IMR-90 (cell line): ENCODE measurements around the gene TEX53. TPM values are rescaled to one million over a fixed set of nuclear protein-coding genes. Genes with fewer than 3 reads are reported as not detected.

Experiments used
- ATAC-seq: fragments of 200-7000 bp; cut with Tn5 transposase; 2 replicates; pipeline ENCODE4 v1.9.1; 2020; ENCODE audit warnings: low read depth, mild to moderate bottlenecking, moderate library complexity
- BruUV-seq: library from RNA; stranded (reverse); fragments of 400-500 nt; replicated peaks from 2 replicates; lab custom pipeline; 2021; lab: Mats Ljungman, UMichigan
- CTCF ChIA-PET: fragments of 300-600 bp; formaldehyde crosslinking; extraction: SDS; loops from one replicate; lab custom pipeline; 2021; ENCODE audit warnings: antibody characterized with exemption; lab: Yijun Ruan, JAX
- POLR2A ChIA-PET: fragments of 300-600 bp; sonication (Branson Sonifier 250); formaldehyde crosslinking; loops from one replicate; lab custom pipeline; 2022; ENCODE audit warnings: antibody characterized with exemption; ENCODE audit not compliant: unreplicated experiment; lab: Charles Lee
- DNase-seq: peaks from one replicate; pipeline ENCODE4 v3.0.0; 2013
- H2AFZ ChIP-seq: replicated peaks from 2 replicates; pipeline ENCODE3; 2013; ENCODE audit warnings: low read length, mild to moderate bottlenecking; ENCODE audit not compliant: poor library complexity
- H2AK5ac ChIP-seq: 2 replicates; pipeline ENCODE4 v1.6.1; 2013; ENCODE audit warnings: low read depth, low read length, inconsistent platforms
- H2AK9ac ChIP-seq: replicated peaks from 2 replicates; pipeline ENCODE3; 2013; ENCODE audit warnings: mild to moderate bottlenecking, low read depth, low read length, moderate library complexity; ENCODE audit not compliant: poor library complexity
- H2BK120ac ChIP-seq: 2 replicates; pipeline ENCODE4 v1.6.1; 2013; ENCODE audit warnings: low read depth, low read length, inconsistent platforms
- H2BK15ac ChIP-seq: 3 replicates; pipeline ENCODE4 v1.6.1; 2013; ENCODE audit warnings: low read depth, low read length, inconsistent platforms
- H2BK20ac ChIP-seq: 2 replicates; pipeline ENCODE4 v1.6.1; 2013; ENCODE audit warnings: low read depth, mild to moderate bottlenecking, inconsistent platforms, low read length, moderate library complexity
- H2BK5ac ChIP-seq: 2 replicates; pipeline ENCODE4 v1.6.1; 2013; ENCODE audit warnings: mild to moderate bottlenecking, low read depth, low read length, inconsistent platforms; ENCODE audit not compliant: poor library complexity, severe bottlenecking
- H3K14ac ChIP-seq: replicated peaks from 2 replicates; pipeline ENCODE4 v1.6.1; 2013; ENCODE audit warnings: low read depth, low read length, inconsistent platforms
- H3K18ac ChIP-seq: 2 replicates; pipeline ENCODE4 v1.6.1; 2013; ENCODE audit warnings: low read depth, low read length, control low read depth
- H3K23ac ChIP-seq: 2 replicates; pipeline ENCODE4 v1.6.1; 2013; ENCODE audit warnings: low read depth, low read length, inconsistent platforms
- H3K27ac ChIP-seq: 2 replicates; pipeline ENCODE4 v1.5.1; 2013; ENCODE audit warnings: mild to moderate bottlenecking, control low read depth, low read length; ENCODE audit not compliant: insufficient read depth
- H3K27me3 ChIP-seq: 2 replicates; pipeline ENCODE4 v1.6.1; 2013; ENCODE audit warnings: low read length; ENCODE audit not compliant: control insufficient read depth, insufficient read depth
- H3K36me3 ChIP-seq: 2 replicates; pipeline ENCODE4 v1.6.1; 2013; ENCODE audit warnings: low read length, mixed read lengths; ENCODE audit not compliant: control insufficient read depth, insufficient read depth
- H3K4ac ChIP-seq: 2 replicates; pipeline ENCODE4 v1.6.1; 2013; ENCODE audit warnings: low read depth, low read length, inconsistent platforms
- H3K4me1 ChIP-seq: 2 replicates; pipeline ENCODE4 v1.6.1; 2013; ENCODE audit warnings: low read length, mixed read lengths; ENCODE audit not compliant: control insufficient read depth, insufficient read depth
- H3K4me2 ChIP-seq: 2 replicates; pipeline ENCODE4 v1.6.1; 2013; ENCODE audit warnings: low read depth, mild to moderate bottlenecking, control low read depth, low read length, moderate library complexity
- H3K4me3 ChIP-seq: 2 replicates; pipeline ENCODE4 v1.5.1; 2013; ENCODE audit warnings: low read depth, mild to moderate bottlenecking, control low read depth, low read length, moderate library complexity; ENCODE audit not compliant: insufficient read depth
- H3K56ac ChIP-seq: 2 replicates; pipeline ENCODE4 v1.6.1; 2013; ENCODE audit warnings: low read length, inconsistent platforms; ENCODE audit not compliant: insufficient read depth; ENCODE audit errors: extremely low read depth
- H3K79me1 ChIP-seq, 2 experiments: 2 replicates each; pipeline ENCODE4 v1.6.1; 2013; ENCODE audit warnings: low read length in 2 of 2, inconsistent platforms in 1 of 2, low read depth in 1 of 2
- H3K9ac ChIP-seq: 2 replicates; pipeline ENCODE4 v1.6.1; 2013; ENCODE audit warnings: low read depth, low read length, control low read depth
- H3K9me1 ChIP-seq: 2 replicates; pipeline ENCODE4 v1.6.1; 2013; ENCODE audit warnings: low read length, inconsistent platforms; ENCODE audit not compliant: insufficient read depth
- H3K9me3 ChIP-seq: 2 replicates; pipeline ENCODE4 v1.6.1; 2013; ENCODE audit warnings: low read length; ENCODE audit not compliant: control insufficient read depth, insufficient read depth
- H4K20me1 ChIP-seq: 2 replicates; pipeline ENCODE4 v1.6.1; 2013; ENCODE audit warnings: low read length, inconsistent platforms; ENCODE audit not compliant: insufficient read depth
- H4K5ac ChIP-seq: 2 replicates; pipeline ENCODE4 v1.6.1; 2013; ENCODE audit warnings: mild to moderate bottlenecking, low read depth, low read length, control low read depth
- H4K8ac ChIP-seq, 2 experiments: 2 replicates each; pipeline ENCODE4 v1.6.1; 2013; ENCODE audit warnings: low read depth in 2 of 2, low read length in 2 of 2, control low read depth in 1 of 2, inconsistent platforms in 1 of 2
- H4K91ac ChIP-seq: 2 replicates; pipeline ENCODE4 v1.6.1; 2013; ENCODE audit warnings: low read depth, low read length, inconsistent platforms; ENCODE audit not compliant: insufficient read depth
- CEBPB ChIP-seq: IDR thresholded peaks from 2 replicates; pipeline ENCODE4 v1.6.1; 2012; ENCODE audit warnings: low read depth, low read length, improper control_type of control experiment
- NFE2L2 ChIP-seq: fragments of 150-350 bp; IDR thresholded peaks from 2 replicates; pipeline ENCODE4 v1.6.1; 2016; ENCODE audit warnings: low read depth, mild to moderate bottlenecking, low read length
- POLR2A ChIP-seq: IDR thresholded peaks from 2 replicates; pipeline ENCODE4 v1.6.1; 2012; ENCODE audit warnings: mild to moderate bottlenecking, low read depth, low read length
- RCOR1 ChIP-seq: IDR thresholded peaks from 2 replicates; pipeline ENCODE4 v1.6.1; 2012; ENCODE audit warnings: mild to moderate bottlenecking, low read length, improper control_type of control experiment; ENCODE audit not compliant: insufficient replicate concordance
- RFX5 ChIP-seq: IDR thresholded peaks from 2 replicates; pipeline ENCODE4 v1.8.0; 2012; ENCODE audit warnings: low read depth, mild to moderate bottlenecking, low read length, moderate library complexity
- SMC3 ChIP-seq: fragments of 150-350 bp; IDR thresholded peaks from 2 replicates; pipeline ENCODE4 v1.6.1; 2016; ENCODE audit warnings: low read depth, mild to moderate bottlenecking, antibody characterized with exemption, low read length, moderate library complexity
- USF2 ChIP-seq: fragments of 150-350 bp; IDR thresholded peaks from 2 replicates; pipeline ENCODE4 v1.6.1; 2017; ENCODE audit warnings: mild to moderate bottlenecking, antibody characterized with exemption, low read length, low read depth
- WGBS, 2 experiments: methylation state at CpG; one replicate each; pipeline versions ENCODE4 v1.1.5 to v1.1.7; 2013; ENCODE audit warnings: missing lambda C conversion rate in 2 of 2; ENCODE audit not compliant: insufficient read length in 1 of 2; ENCODE audit errors: extremely low coverage in 2 of 2; 5-methylcytosine and 5-hydroxymethylcytosine counted together
- dilution Hi-C: fragments of 300-500 bp; cut with HindIII; formaldehyde crosslinking; loops from one replicate; pipeline ENCODE4 v1.14.3; 2018; ENCODE audit warnings: low sequenced_read_pairs; ENCODE audit not compliant: unreplicated experiment
- in situ Hi-C: fragments of 300-500 bp; cut with MboI; formaldehyde crosslinking; loops from 3 replicates; pipeline ENCODE4 v1.14.3; 2019; ENCODE audit warnings: low sequenced_read_pairs, inconsistent platforms, mixed read lengths
- intact Hi-C: fragments of 100-400 bp; cut with micrococcal nuclease; formaldehyde crosslinking; loops from 2 replicates; pipeline ENCODE4 v1.10.0; 2022
- polyA plus RNA-seq, 3 experiments: library from polyadenylated mRNA; depleted of rRNA; stranded (reverse); fragments of >200 nt; gene quantifications; 2 replicates each; pipeline ENCODE4 v1.2.3, GENCODE V29; 2012; ENCODE audit warnings: low replicate concordance in 1 of 3
- total RNA-seq: library from RNA; depleted of rRNA; stranded (reverse); fragments of >200 nt; gene quantifications from 2 replicates; pipeline ENCODE4 v1.2.3, GENCODE V29; 2012

Gene TEX53
- total and polyA plus RNA-seq, 2 of the 4 experiments (the other 2 are of a cell fraction), result not detected

- in situ Hi-C loops (no loop called here), dilution Hi-C loops (no loop called here), intact Hi-C loops (no loop called here)
- peaks cover 8% of the 10 kb centered on the region for H3K4me1 ChIP-seq
- H4K5ac ChIP-seq, result no peak overlapping the region
- POLR2A ChIA-PET, result no interaction called here
- no peak overlapping the region for H3K27ac ChIP-seq
- no peak overlapping the region for H3K56ac ChIP-seq
- H3K4me3 ChIP-seq, result no peak overlapping the region
- peaks cover 14% of the 10 kb centered on the region for H3K9me1 ChIP-seq
- CTCF ChIA-PET, result interaction anchor here (0.9 kb wide), 1 partner anchor 11 kb away, joined by 3 read pairs; no protein-coding TSS in a partner anchor
- no peaks in the 10 kb centered on the region for H3K9me3 ChIP-seq
- no peak overlapping the region for H4K8ac ChIP-seq
- DNase-seq (no peak), ATAC-seq (no peak)
- no peaks in the 10 kb centered on the region for H3K27me3 ChIP-seq
- no peak overlapping the region for H2BK15ac ChIP-seq
- peaks cover 0 to 6% of the 10 kb centered on the region in 2 experiments; a peak in 3 of 4 replicates for H3K79me1 ChIP-seq
- H2AK9ac ChIP-seq, result no peak overlapping the region
- peaks cover 4% of the 10 kb centered on the region; the same call in 1 of the 2 replicates for H3K36me3 ChIP-seq
- H3K4me2 ChIP-seq, result no peak overlapping the region
- no peak overlapping the region for H2BK20ac ChIP-seq
- H2AK5ac ChIP-seq, result no peak overlapping the region
- no TSS peak for BruUV-seq
- H2BK5ac ChIP-seq, result no peak overlapping the region
- no peak overlapping the region; the same call in 1 of the 2 replicates for H3K4ac ChIP-seq
- no peak overlapping the region for H3K18ac ChIP-seq
- H3K23ac ChIP-seq, result no peak overlapping the region
- H3K14ac ChIP-seq, result no peak overlapping the region
- no peak for TF ChIP-seq POLR2A
- TF ChIP-seq RCOR1, result no peak
- TF ChIP-seq USF2, result no peak
- TF ChIP-seq NFE2L2, result no peak
- no peak for TF ChIP-seq SMC3
- TF ChIP-seq CEBPB, result no peak
- TF ChIP-seq RFX5, result no peak
- H4K91ac ChIP-seq, result no peak overlapping the region
- no peak overlapping the region for H3K9ac ChIP-seq
- 86% methylated on average over 2 of the region's 7 CpGs; no CpG with 5 or more reads in 1 of the 2 experiments for WGBS, 2 experiments
- no peak overlapping the region for H2BK120ac ChIP-seq
- H2AFZ ChIP-seq, result peak overlapping the region; percentile 8
- peaks cover 10% of the 10 kb centered on the region; the same call in 1 of the 2 replicates for H4K20me1 ChIP-seq
Observed at GRCh38 chr9:114621561-114621960, 36.0 kb downstream of the TEX53 start.
